ENCODE data around the gene MYO7A.

GRCh38 chr11:77187776-77188632, 60.0 kb downstream of the MYO7A start:
- TF ChIP-seq, protein P1, sequence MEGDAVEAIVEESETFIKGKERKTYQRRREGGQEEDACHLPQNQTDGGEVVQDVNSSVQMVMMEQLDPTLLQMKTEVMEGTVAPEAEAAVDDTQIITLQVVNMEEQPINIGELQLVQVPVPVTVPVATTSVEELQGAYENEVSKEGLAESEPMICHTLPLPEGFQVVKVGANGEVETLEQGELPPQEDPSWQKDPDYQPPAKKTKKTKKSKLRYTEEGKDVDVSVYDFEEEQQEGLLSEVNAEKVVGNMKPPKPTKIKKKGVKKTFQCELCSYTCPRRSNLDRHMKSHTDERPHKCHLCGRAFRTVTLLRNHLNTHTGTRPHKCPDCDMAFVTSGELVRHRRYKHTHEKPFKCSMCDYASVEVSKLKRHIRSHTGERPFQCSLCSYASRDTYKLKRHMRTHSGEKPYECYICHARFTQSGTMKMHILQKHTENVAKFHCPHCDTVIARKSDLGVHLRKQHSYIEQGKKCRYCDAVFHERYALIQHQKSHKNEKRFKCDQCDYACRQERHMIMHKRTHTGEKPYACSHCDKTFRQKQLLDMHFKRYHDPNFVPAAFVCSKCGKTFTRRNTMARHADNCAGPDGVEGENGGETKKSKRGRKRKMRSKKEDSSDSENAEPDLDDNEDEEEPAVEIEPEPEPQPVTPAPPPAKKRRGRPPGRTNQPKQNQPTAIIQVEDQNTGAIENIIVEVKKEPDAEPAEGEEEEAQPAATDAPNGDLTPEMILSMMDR (IDR thresholded peaks at IDR 0.05) = peak; percentile 72 to 89 (median 80)
- TF ChIP-seq POLR2A (IDR thresholded peaks at IDR 0.05) (no peak), EP300 (IDR thresholded peaks at IDR 0.05) (no peak)

Measured in ovary (tissue), 3 donors.